ENCODE results near the gene SH3BP1.

DNA sequence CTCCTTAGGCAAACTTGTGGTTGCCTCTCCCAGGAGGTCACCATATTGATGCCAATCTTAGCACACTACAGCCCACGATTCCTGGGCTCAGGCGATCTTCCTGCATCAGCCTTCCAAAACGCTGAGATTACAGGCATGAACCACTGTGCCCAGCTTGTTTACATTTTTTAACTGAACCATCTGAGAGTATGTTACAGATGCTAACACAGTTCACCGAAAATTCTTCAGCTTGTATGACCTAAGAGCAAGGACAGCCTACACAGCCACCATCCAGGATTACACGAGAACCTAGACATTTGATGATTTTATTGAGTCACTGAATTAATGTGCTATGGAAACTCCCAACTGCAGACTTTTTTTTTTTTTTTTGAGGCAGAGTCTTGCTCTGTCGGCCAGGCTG lies 30.1 kb downstream of the SH3BP1 start:
- TF ChIP-seq POLR2AphosphoS5 (IDR thresholded peaks at IDR 0.05; ENCODE audit: low read depth, low read length) (no peak), POLR2A (IDR thresholded peaks at IDR 0.05; ENCODE audit: low read depth, low read length) (no peak)

All from GM12892 (cell line).